IMR-90 (cell line): Measurements from ENCODE around the gene NMBR. TPM values are rescaled to one million over a fixed set of nuclear protein-coding genes. Genes with fewer than 3 reads are reported as not detected.

Experiments used
- ATAC-seq: fragments of 200-7000 bp; cut with Tn5 transposase; 2 replicates; pipeline ENCODE4 v1.9.1; 2020; ENCODE audit warnings: low read depth, mild to moderate bottlenecking, moderate library complexity
- BruUV-seq: library from RNA; stranded (reverse); fragments of 400-500 nt; replicated peaks from 2 replicates; lab custom pipeline; 2021; lab: Mats Ljungman, UMichigan
- CTCF ChIA-PET: fragments of 300-600 bp; formaldehyde crosslinking; extraction: SDS; loops from one replicate; lab custom pipeline; 2021; ENCODE audit warnings: antibody characterized with exemption; lab: Yijun Ruan, JAX
- POLR2A ChIA-PET: fragments of 300-600 bp; sonication (Branson Sonifier 250); formaldehyde crosslinking; loops from one replicate; lab custom pipeline; 2022; ENCODE audit warnings: antibody characterized with exemption; ENCODE audit not compliant: unreplicated experiment; lab: Charles Lee
- DNase-seq: peaks from one replicate; pipeline ENCODE4 v3.0.0; 2013
- H2AFZ ChIP-seq: replicated peaks from 2 replicates; pipeline ENCODE3; 2013; ENCODE audit warnings: low read length, mild to moderate bottlenecking; ENCODE audit not compliant: poor library complexity
- H2AK5ac ChIP-seq: 2 replicates; pipeline ENCODE4 v1.6.1; 2013; ENCODE audit warnings: low read depth, low read length, inconsistent platforms
- H2AK9ac ChIP-seq: replicated peaks from 2 replicates; pipeline ENCODE3; 2013; ENCODE audit warnings: mild to moderate bottlenecking, low read depth, low read length, moderate library complexity; ENCODE audit not compliant: poor library complexity
- H2BK120ac ChIP-seq: 2 replicates; pipeline ENCODE4 v1.6.1; 2013; ENCODE audit warnings: low read depth, low read length, inconsistent platforms
- H2BK15ac ChIP-seq: 3 replicates; pipeline ENCODE4 v1.6.1; 2013; ENCODE audit warnings: low read depth, low read length, inconsistent platforms
- H2BK20ac ChIP-seq: 2 replicates; pipeline ENCODE4 v1.6.1; 2013; ENCODE audit warnings: low read depth, mild to moderate bottlenecking, inconsistent platforms, low read length, moderate library complexity
- H2BK5ac ChIP-seq: 2 replicates; pipeline ENCODE4 v1.6.1; 2013; ENCODE audit warnings: mild to moderate bottlenecking, low read depth, low read length, inconsistent platforms; ENCODE audit not compliant: poor library complexity, severe bottlenecking
- H3K14ac ChIP-seq: replicated peaks from 2 replicates; pipeline ENCODE4 v1.6.1; 2013; ENCODE audit warnings: low read depth, low read length, inconsistent platforms
- H3K18ac ChIP-seq: 2 replicates; pipeline ENCODE4 v1.6.1; 2013; ENCODE audit warnings: low read depth, low read length, control low read depth
- H3K23ac ChIP-seq: 2 replicates; pipeline ENCODE4 v1.6.1; 2013; ENCODE audit warnings: low read depth, low read length, inconsistent platforms
- H3K27ac ChIP-seq: 2 replicates; pipeline ENCODE4 v1.5.1; 2013; ENCODE audit warnings: mild to moderate bottlenecking, control low read depth, low read length; ENCODE audit not compliant: insufficient read depth
- H3K27me3 ChIP-seq: 2 replicates; pipeline ENCODE4 v1.6.1; 2013; ENCODE audit warnings: low read length; ENCODE audit not compliant: control insufficient read depth, insufficient read depth
- H3K36me3 ChIP-seq: 2 replicates; pipeline ENCODE4 v1.6.1; 2013; ENCODE audit warnings: low read length, mixed read lengths; ENCODE audit not compliant: control insufficient read depth, insufficient read depth
- H3K4ac ChIP-seq: 2 replicates; pipeline ENCODE4 v1.6.1; 2013; ENCODE audit warnings: low read depth, low read length, inconsistent platforms
- H3K4me1 ChIP-seq: 2 replicates; pipeline ENCODE4 v1.6.1; 2013; ENCODE audit warnings: low read length, mixed read lengths; ENCODE audit not compliant: control insufficient read depth, insufficient read depth
- H3K4me2 ChIP-seq: 2 replicates; pipeline ENCODE4 v1.6.1; 2013; ENCODE audit warnings: low read depth, mild to moderate bottlenecking, control low read depth, low read length, moderate library complexity
- H3K4me3 ChIP-seq: 2 replicates; pipeline ENCODE4 v1.5.1; 2013; ENCODE audit warnings: low read depth, mild to moderate bottlenecking, control low read depth, low read length, moderate library complexity; ENCODE audit not compliant: insufficient read depth
- H3K56ac ChIP-seq: 2 replicates; pipeline ENCODE4 v1.6.1; 2013; ENCODE audit warnings: low read length, inconsistent platforms; ENCODE audit not compliant: insufficient read depth; ENCODE audit errors: extremely low read depth
- H3K79me1 ChIP-seq, 2 experiments: 2 replicates each; pipeline ENCODE4 v1.6.1; 2013; ENCODE audit warnings: low read length in 2 of 2, inconsistent platforms in 1 of 2, low read depth in 1 of 2
- H3K9ac ChIP-seq: 2 replicates; pipeline ENCODE4 v1.6.1; 2013; ENCODE audit warnings: low read depth, low read length, control low read depth
- H3K9me1 ChIP-seq: 2 replicates; pipeline ENCODE4 v1.6.1; 2013; ENCODE audit warnings: low read length, inconsistent platforms; ENCODE audit not compliant: insufficient read depth
- H3K9me3 ChIP-seq: 2 replicates; pipeline ENCODE4 v1.6.1; 2013; ENCODE audit warnings: low read length; ENCODE audit not compliant: control insufficient read depth, insufficient read depth
- H4K20me1 ChIP-seq: 2 replicates; pipeline ENCODE4 v1.6.1; 2013; ENCODE audit warnings: low read length, inconsistent platforms; ENCODE audit not compliant: insufficient read depth
- H4K5ac ChIP-seq: 2 replicates; pipeline ENCODE4 v1.6.1; 2013; ENCODE audit warnings: mild to moderate bottlenecking, low read depth, low read length, control low read depth
- H4K8ac ChIP-seq, 2 experiments: 2 replicates each; pipeline ENCODE4 v1.6.1; 2013; ENCODE audit warnings: low read depth in 2 of 2, low read length in 2 of 2, control low read depth in 1 of 2, inconsistent platforms in 1 of 2
- H4K91ac ChIP-seq: 2 replicates; pipeline ENCODE4 v1.6.1; 2013; ENCODE audit warnings: low read depth, low read length, inconsistent platforms; ENCODE audit not compliant: insufficient read depth
- BHLHE40 ChIP-seq: fragments of 150-350 bp; IDR thresholded peaks from 2 replicates; pipeline ENCODE4 v1.6.1; 2016; ENCODE audit warnings: mild to moderate bottlenecking, low read depth, low read length
- CEBPB ChIP-seq: IDR thresholded peaks from 2 replicates; pipeline ENCODE4 v1.6.1; 2012; ENCODE audit warnings: low read depth, low read length, improper control_type of control experiment
- CHD1 ChIP-seq: IDR thresholded peaks from 2 replicates; pipeline ENCODE4 v1.6.1; 2012; ENCODE audit warnings: low read depth, low read length, improper control_type of control experiment
- FOS ChIP-seq: fragments of 150-350 bp; IDR thresholded peaks from 2 replicates; pipeline ENCODE4 v1.6.1; 2016; ENCODE audit warnings: low read depth, low read length
- MAZ ChIP-seq: IDR thresholded peaks from 2 replicates; pipeline ENCODE4 v1.6.1; 2012; ENCODE audit warnings: low read depth, mild to moderate bottlenecking, low read length, improper control_type of control experiment, moderate library complexity, borderline replicate concordance
- NFE2L2 ChIP-seq: fragments of 150-350 bp; IDR thresholded peaks from 2 replicates; pipeline ENCODE4 v1.6.1; 2016; ENCODE audit warnings: low read depth, mild to moderate bottlenecking, low read length
- RAD21 ChIP-seq: IDR thresholded peaks from 2 replicates; pipeline ENCODE4 v1.6.1; 2012; ENCODE audit warnings: low read length, improper control_type of control experiment
- RCOR1 ChIP-seq: IDR thresholded peaks from 2 replicates; pipeline ENCODE4 v1.6.1; 2012; ENCODE audit warnings: mild to moderate bottlenecking, low read length, improper control_type of control experiment; ENCODE audit not compliant: insufficient replicate concordance
- SMC3 ChIP-seq: fragments of 150-350 bp; IDR thresholded peaks from 2 replicates; pipeline ENCODE4 v1.6.1; 2016; ENCODE audit warnings: low read depth, mild to moderate bottlenecking, antibody characterized with exemption, low read length, moderate library complexity
- dilution Hi-C: fragments of 300-500 bp; cut with HindIII; formaldehyde crosslinking; loops from one replicate; pipeline ENCODE4 v1.14.3; 2018; ENCODE audit warnings: low sequenced_read_pairs; ENCODE audit not compliant: unreplicated experiment
- in situ Hi-C: fragments of 300-500 bp; cut with MboI; formaldehyde crosslinking; loops from 3 replicates; pipeline ENCODE4 v1.14.3; 2019; ENCODE audit warnings: low sequenced_read_pairs, inconsistent platforms, mixed read lengths
- intact Hi-C: fragments of 100-400 bp; cut with micrococcal nuclease; formaldehyde crosslinking; loops from 2 replicates; pipeline ENCODE4 v1.10.0; 2022
- polyA plus RNA-seq, 3 experiments: library from polyadenylated mRNA; depleted of rRNA; stranded (reverse); fragments of >200 nt; gene quantifications; 2 replicates each; pipeline ENCODE4 v1.2.3, GENCODE V29; 2012; ENCODE audit warnings: low replicate concordance in 1 of 3
- total RNA-seq: library from RNA; depleted of rRNA; stranded (reverse); fragments of >200 nt; gene quantifications from 2 replicates; pipeline ENCODE4 v1.2.3, GENCODE V29; 2012

NMBR gene
- total and polyA plus RNA-seq, 2 of the 4 experiments (the other 2 are of a cell fraction): not detected

DNA sequence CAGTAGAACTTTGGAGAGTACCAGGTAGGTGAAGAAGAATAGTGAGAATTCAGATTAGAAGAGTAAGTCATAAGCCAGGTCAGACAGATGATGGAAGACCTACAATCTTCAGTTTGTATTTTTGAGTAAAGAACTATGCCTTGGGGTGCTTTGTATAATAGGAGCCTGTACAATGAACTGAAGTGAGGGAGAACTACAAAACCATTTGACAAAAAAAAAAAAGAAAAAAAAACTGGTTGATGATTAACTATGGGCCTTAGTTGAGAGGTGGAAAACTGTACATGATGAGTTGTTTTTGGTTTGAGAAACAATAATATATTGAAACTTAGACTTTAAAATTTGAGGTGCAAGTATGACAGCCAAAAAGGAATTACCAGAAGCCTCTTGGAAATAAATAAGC lies 25.8 kb upstream of the NMBR start:
- POLR2A ChIA-PET: no interaction called here
- Histone ChIP-seq H2AK5ac (no peak overlapping the region), H3K23ac (no peak overlapping the region), H3K14ac (no peak overlapping the region), H2AK9ac (no peak overlapping the region), H4K5ac (no peak overlapping the region), H2BK15ac (no peak overlapping the region), H3K27me3 (no peaks in the 10 kb centered on the region), H4K8ac (no peak overlapping the region), H3K4ac (no peak overlapping the region), H3K79me1 (peaks cover 6 to 7% of the 10 kb centered on the region in 2 experiments; a peak in 3 of 4 replicates), H4K20me1 (no peaks in the 10 kb centered on the region), H3K4me2 (no peak overlapping the region), H3K27ac (no peak overlapping the region), H2BK120ac (no peak overlapping the region), H3K4me1 (no peaks in the 10 kb centered on the region), H3K36me3 (peaks cover 25% of the 10 kb centered on the region), H3K9ac (no peak overlapping the region), H2BK20ac (no peak overlapping the region), H2AFZ (no peak overlapping the region), H3K9me3 (peaks cover 2% of the 10 kb centered on the region; the same call in 1 of the 2 replicates), H3K9me1 (peaks cover 3% of the 10 kb centered on the region; the same call in 1 of the 2 replicates), H4K91ac (no peak overlapping the region), H3K18ac (no peak overlapping the region), H3K56ac (no peak overlapping the region), H3K4me3 (no peak overlapping the region), H2BK5ac (no peak overlapping the region)
- intact Hi-C loops (no loop called here), dilution Hi-C loops (no loop called here), in situ Hi-C loops (no loop called here)
- no TSS peak for BruUV-seq
- DNase-seq (no peak), ATAC-seq (no peak)
- CTCF ChIA-PET: no interaction called here
- TF ChIP-seq SMC3 (no peak), CHD1 (no peak), RCOR1 (no peak), RAD21 (no peak), NFE2L2 (no peak), FOS (no peak), BHLHE40 (no peak), CEBPB (no peak), MAZ (no peak)
